H1 (cell line): ENCODE results near the gene CACNB4. TPM values are rescaled to one million over a fixed set of nuclear protein-coding genes. Genes with fewer than 3 reads are reported as not detected.

Experiments used
- CTCF ChIA-PET: fragments of 300-600 bp; sonication (Branson Sonifier 250); formaldehyde crosslinking; loops from one replicate; lab custom pipeline; 2021; ENCODE audit not compliant: partially characterized antibody; lab: Charles Lee
- POLR2A ChIA-PET: fragments of 300-600 bp; sonication (Branson Sonifier 250); formaldehyde crosslinking; loops from one replicate; lab custom pipeline; 2021; ENCODE audit warnings: inconsistent platforms; ENCODE audit not compliant: partially characterized antibody; lab: Charles Lee
- DNase-seq, 2 experiments: peaks; one replicate each; pipeline versions ENCODE4 v3.0.0 to v3.0.0-alpha.2; 2010 to 2022; ENCODE audit warnings: low spot score in 2 of 2, low read depth in 1 of 2, mixed read lengths in 1 of 2
- FAIRE-seq: peaks from 2 replicates; lab custom pipeline; 2011; peaks lifted over from hg19 to GRCh38; lab: Jason Lieb, UNC
- H2AFZ ChIP-seq: 2 replicates; pipeline ENCODE4 v1.8.1; 2012; ENCODE audit warnings: low read length, inconsistent platforms
- H2AK5ac ChIP-seq: 2 replicates; pipeline ENCODE4 v1.6.1; 2013; ENCODE audit warnings: low read depth, low read length
- H2BK120ac ChIP-seq: replicated peaks from 2 replicates; pipeline ENCODE3; 2013; ENCODE audit warnings: low read depth, low read length, inconsistent platforms
- H2BK12ac ChIP-seq: 2 replicates; pipeline ENCODE4 v1.6.1; 2013; ENCODE audit warnings: low read depth, low read length
- H2BK15ac ChIP-seq: 2 replicates; pipeline ENCODE4 v1.6.1; 2013; ENCODE audit warnings: low read length
- H2BK20ac ChIP-seq: 2 replicates; pipeline ENCODE4 v1.6.1; 2013; ENCODE audit warnings: low read length
- H2BK5ac ChIP-seq: 2 replicates; pipeline ENCODE4 v1.6.1; 2013; ENCODE audit warnings: low read depth, low read length
- H3K14ac ChIP-seq: 2 replicates; pipeline ENCODE4 v1.6.1; 2013; ENCODE audit warnings: inconsistent platforms; ENCODE audit not compliant: insufficient read length
- H3K18ac ChIP-seq: 2 replicates; pipeline ENCODE4 v1.6.1; 2013; ENCODE audit warnings: low read length; ENCODE audit errors: extremely low read depth
- H3K23ac ChIP-seq: 2 replicates; pipeline ENCODE4 v1.6.1; 2013; ENCODE audit warnings: inconsistent platforms; ENCODE audit not compliant: insufficient read length
- H3K23me2 ChIP-seq: 2 replicates; pipeline ENCODE4 v1.6.1; 2013; ENCODE audit warnings: low read depth, low read length
- H3K27ac ChIP-seq: 2 replicates; pipeline ENCODE4 v1.6.1; 2011; ENCODE audit warnings: low read depth, low read length, inconsistent platforms
- H3K27me3 ChIP-seq, 4 experiments: replicated peaks in 1 of 4; 1 replicate in 1 of 4; 2 replicates in 3 of 4; pipeline versions ENCODE4 v1.6.1 to v1.8.1; 2011 to 2013; ENCODE audit warnings: low read length in 3 of 4, mild to moderate bottlenecking in 3 of 4, inconsistent platforms in 2 of 4, mixed read lengths in 2 of 4, moderate library complexity in 1 of 4; ENCODE audit not compliant: control insufficient read depth in 3 of 4, insufficient read depth in 3 of 4; ENCODE audit errors: extremely low read depth in 1 of 4
- H3K36me3 ChIP-seq, 4 experiments: 2 replicates each; pipeline versions ENCODE4 v1.6.1 to v1.8.1; 2011 to 2013; ENCODE audit warnings: mild to moderate bottlenecking in 4 of 4, low read length in 3 of 4, moderate library complexity in 2 of 4, control low read depth in 1 of 4, inconsistent platforms in 1 of 4; ENCODE audit not compliant: insufficient read depth in 4 of 4, control insufficient read depth in 2 of 4
- H3K4ac ChIP-seq: replicated peaks from 2 replicates; pipeline ENCODE3; 2013; ENCODE audit warnings: low read length, low read depth, mixed read lengths, inconsistent platforms; ENCODE audit not compliant: insufficient read length
- H3K4me1 ChIP-seq, 4 experiments: replicated peaks in 1 of 4; 1 replicate in 1 of 4; 2 replicates in 3 of 4; pipeline versions ENCODE4 v1.6.1 to v1.8.1; 2011 to 2013; ENCODE audit warnings: low read length in 3 of 4, inconsistent platforms in 2 of 4, mixed read lengths in 1 of 4; ENCODE audit not compliant: insufficient read depth in 4 of 4, control insufficient read depth in 3 of 4
- H3K4me2 ChIP-seq, 2 experiments: 2 replicates each; pipeline versions ENCODE4 v1.6.1 to v1.8.1; 2011 to 2013; ENCODE audit warnings: low read depth in 2 of 2, low read length in 2 of 2, control low read depth in 1 of 2, inconsistent platforms in 1 of 2, mild to moderate bottlenecking in 1 of 2; ENCODE audit not compliant: insufficient read depth in 1 of 2
- H3K4me3 ChIP-seq, 4 experiments: fragments of 200-600, 300-600 bp in 1 of 4; sonication (generic), shearing (Covaris generic), sonication (Bioruptor Twin) in 1 of 4; 2 replicates each; pipeline versions ENCODE4 v1.5.1 to v1.8.1; 2011 to 2016; ENCODE audit warnings: low read length in 4 of 4, low read depth in 3 of 4, control low read depth in 2 of 4, inconsistent platforms in 2 of 4, mild to moderate bottlenecking in 2 of 4, mixed read lengths in 1 of 4, moderate library complexity in 1 of 4; ENCODE audit not compliant: insufficient read depth in 2 of 4; ENCODE audit errors: extremely low read depth in 1 of 4
- H3K56ac ChIP-seq: replicated peaks from 2 replicates; pipeline ENCODE3; 2013; ENCODE audit warnings: low read depth, mild to moderate bottlenecking, mixed read lengths, low read length, inconsistent platforms; ENCODE audit not compliant: insufficient read length
- H3K79me1 ChIP-seq: 2 replicates; pipeline ENCODE4 v1.6.1; 2013; ENCODE audit warnings: low read depth, low read length, control low read depth
- H3K79me2 ChIP-seq, 2 experiments: 2 replicates each; pipeline versions ENCODE4 v1.6.1 to v1.8.1; 2012 to 2013; ENCODE audit warnings: low read length in 2 of 2, mild to moderate bottlenecking in 2 of 2, inconsistent platforms in 1 of 2; ENCODE audit not compliant: insufficient read depth in 2 of 2, control insufficient read depth in 1 of 2
- H3K9ac ChIP-seq, 4 experiments: replicated peaks in 1 of 4; 1 replicate in 1 of 4; 2 replicates in 3 of 4; pipeline versions ENCODE4 v1.6.1 to v1.8.1; 2011 to 2013; ENCODE audit warnings: low read depth in 3 of 4, low read length in 3 of 4, control low read depth in 2 of 4, mild to moderate bottlenecking in 2 of 4, moderate library complexity in 2 of 4, inconsistent platforms in 1 of 4; ENCODE audit errors: extremely low read depth in 1 of 4
- H3K9me3 ChIP-seq, 2 experiments: 2 replicates each; pipeline versions ENCODE4 v1.6.1 to v1.8.1; 2012 to 2013; ENCODE audit warnings: mild to moderate bottlenecking in 2 of 2, moderate library complexity in 2 of 2, control low read depth in 1 of 2, inconsistent platforms in 1 of 2, low read depth in 1 of 2, low read length in 1 of 2, mixed read lengths in 1 of 2; ENCODE audit not compliant: insufficient read depth in 2 of 2
- H4K20me1 ChIP-seq, 2 experiments: replicated peaks in 1 of 2; 2 replicates each; pipeline versions ENCODE3 to v1.8.1; 2011 to 2013; ENCODE audit warnings: inconsistent platforms in 2 of 2, low read length in 2 of 2, mild to moderate bottlenecking in 1 of 2; ENCODE audit not compliant: insufficient read depth in 2 of 2, control insufficient read depth in 1 of 2
- H4K5ac ChIP-seq: 2 replicates; pipeline ENCODE4 v1.6.1; 2013; ENCODE audit warnings: low read length, low read depth, mixed read lengths, inconsistent platforms; ENCODE audit not compliant: insufficient read length
- H4K8ac ChIP-seq: 2 replicates; pipeline ENCODE4 v1.8.0; 2013; ENCODE audit warnings: mild to moderate bottlenecking, moderate library complexity, low read length, inconsistent platforms; ENCODE audit not compliant: insufficient read depth; ENCODE audit errors: extremely low read depth
- H4K91ac ChIP-seq: replicated peaks from 2 replicates; pipeline ENCODE3; 2013; ENCODE audit warnings: low read length, mixed read lengths, inconsistent platforms; ENCODE audit not compliant: insufficient read length
- CBX8 ChIP-seq: fragments of 300-800, 300-1000 bp; sonication (generic); IDR thresholded peaks from 2 replicates; pipeline ENCODE4 v1.7.1; 2016; ENCODE audit warnings: low read depth, low read length, borderline replicate concordance
- CHD1 ChIP-seq: IDR thresholded peaks from 2 replicates; pipeline ENCODE4 v1.6.1; 2012; ENCODE audit warnings: low read depth, low read length, improper control_type of control experiment
- EZH2 ChIP-seq: fragments of 200-600 bp; sonication (generic); IDR thresholded peaks from 2 replicates; pipeline ENCODE4 v1.7.1; 2012; ENCODE audit warnings: low read depth, mild to moderate bottlenecking, moderate library complexity, low read length, inconsistent platforms; ENCODE audit not compliant: severe bottlenecking
- GABPA ChIP-seq: IDR thresholded peaks from 2 replicates; pipeline ENCODE4 v1.6.1; 2011; ENCODE audit warnings: mild to moderate bottlenecking, low read length, moderate library complexity, borderline replicate concordance; ENCODE audit not compliant: insufficient read depth
- GTF2F1 ChIP-seq: IDR thresholded peaks from 2 replicates; pipeline ENCODE4 v1.6.1; 2012; ENCODE audit warnings: low read depth, low read length, improper control_type of control experiment, borderline replicate concordance
- KDM4A ChIP-seq: IDR thresholded peaks from one replicate; pipeline ENCODE4 v1.7.1; 2012; ENCODE audit warnings: low read depth, mild to moderate bottlenecking, moderate library complexity, low read length, inconsistent platforms; ENCODE audit not compliant: severe bottlenecking
- KDM5A ChIP-seq: fragments of 200-600 bp; IDR thresholded peaks from 2 replicates; pipeline ENCODE4 v1.7.1; 2012; ENCODE audit warnings: mild to moderate bottlenecking, low read length, inconsistent platforms, mixed read lengths
- MAX ChIP-seq: IDR thresholded peaks from 2 replicates; pipeline ENCODE4 v1.6.1; 2012; ENCODE audit warnings: inconsistent platforms
- SAP30 ChIP-seq: fragments of 300-600 bp; sonication (generic); IDR thresholded peaks from 2 replicates; pipeline ENCODE4 v1.7.1; 2012; ENCODE audit warnings: low read length, moderate library complexity, mild to moderate bottlenecking, inconsistent platforms; ENCODE audit not compliant: insufficient read depth, insufficient replicate concordance
- SP4 ChIP-seq: IDR thresholded peaks from 2 replicates; pipeline ENCODE4 v1.6.1; 2012; ENCODE audit warnings: low read length, inconsistent platforms
- SUZ12 ChIP-seq: fragments of 200-600 bp; sonication (generic); IDR thresholded peaks from 2 replicates; pipeline ENCODE4 v1.6.1; 2012; ENCODE audit warnings: mild to moderate bottlenecking, inconsistent platforms, low read length, moderate library complexity, mixed read lengths
- WGBS, 2 experiments: shearing (Covaris generic) in 1 of 2; methylation state at CpG; one replicate each; pipeline versions ENCODE4 v1.1.6 to v1.1.7; 2013 to 2015; ENCODE audit warnings: low lambda C conversion rate in 2 of 2, mixed read lengths in 2 of 2, inconsistent platforms in 1 of 2, low coverage in 1 of 2, missing lambda C conversion rate in 1 of 2; ENCODE audit not compliant: insufficient replicate concordance in 2 of 2, insufficient coverage in 1 of 2, insufficient read length in 1 of 2; ENCODE audit errors: extremely low coverage in 1 of 2, missing lambda C conversion rate in 1 of 2; 5-methylcytosine and 5-hydroxymethylcytosine counted together
- polyA plus RNA-seq, 7 experiments: library from polyadenylated mRNA; depleted of rRNA in 3 of 7; stranded (reverse) in 5 of 7; unstranded in 2 of 7; fragments of >200 nt in 5 of 7; fragments of 200-250 nt in 2 of 7; gene quantifications; 1 replicate in 5 of 7; 2 replicates in 1 of 7; 4 replicates in 1 of 7; pipeline versions ENCODE4 v1.2.1 to v1.2.3, GENCODE V29; 2011 to 2013; ENCODE audit warnings: missing spikeins in 2 of 7, mixed read lengths in 2 of 7
- total RNA-seq: library from RNA; stranded (reverse); fragmentation: NEBNext Ultra II Directional; extraction: Animal tissue kit (Norgen Biotek cat#: 25700); gene quantifications from 2 replicates; pipeline ENCODE4 v1.2.1, GENCODE V29; 2021

CACNB4 gene
- total and polyA plus RNA-seq, 2 of the 8 experiments (the other 6 are each of a cell fraction or from before 2014, with no cell fraction given), result 2.0 to 4.0 TPM

DNA sequence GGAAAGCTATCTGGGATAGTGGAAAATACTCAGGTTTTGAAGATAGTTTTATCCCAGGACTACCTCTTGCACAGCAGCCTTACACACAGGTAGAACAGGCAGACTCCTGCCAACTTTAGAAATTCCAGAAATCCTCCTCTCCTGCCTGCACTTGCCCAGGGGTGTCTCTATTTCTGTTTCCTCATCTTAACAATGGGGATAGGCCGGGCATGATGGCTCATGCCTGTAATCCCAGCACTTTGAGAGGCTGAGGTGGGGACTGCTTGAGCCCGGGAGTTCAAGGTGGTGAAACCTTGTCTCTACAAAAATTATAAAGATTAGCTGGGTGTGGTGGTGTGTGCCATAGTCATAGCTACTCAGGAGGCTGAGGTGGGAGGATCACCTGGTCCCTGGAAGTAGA lies 153.7 kb downstream of the CACNB4 start:
- H2AK5ac ChIP-seq, result no peak overlapping the region
- H3K27me3 ChIP-seq, result peaks cover 0 to 1% (median 0%) of the 10 kb centered on the region in 4 experiments; a peak in 1 of 7 replicates
- 91% methylated on average over 2 of the region's 2 CpGs; no CpG with 5 or more reads in 1 of the 2 experiments for WGBS, 2 experiments
- H2AFZ ChIP-seq, result no peak overlapping the region
- H3K4me1 ChIP-seq, result peaks cover 2 to 5% (median 3%) of the 10 kb centered on the region in 4 experiments; a peak in 4 of 7 replicates
- ChIA-PET POLR2A (no interaction called here), CTCF (interaction anchor here (0.7 to 1.8 kb wide), 6 partner anchors 9 to 47 kb away, joined by 3 to 4 read pairs (median 3); no protein-coding TSS in a partner anchor)
- no peak overlapping the region for H3K4me2 ChIP-seq
- H3K14ac ChIP-seq, result no peak overlapping the region
- no peaks in the 10 kb centered on the region for H3K79me2 ChIP-seq
- H3K9ac ChIP-seq, result no peak overlapping the region
- no peak overlapping the region for H2BK12ac ChIP-seq
- no peak overlapping the region for H3K4me3 ChIP-seq
- no peak overlapping the region for H3K27ac ChIP-seq
- no peak overlapping the region for H2BK5ac ChIP-seq
- no peak overlapping the region for H3K23ac ChIP-seq
- H3K4ac ChIP-seq, result no peak overlapping the region
- H2BK15ac ChIP-seq, result no peak overlapping the region
- H4K8ac ChIP-seq, result no peak overlapping the region
- no peaks in the 10 kb centered on the region for H3K79me1 ChIP-seq
- H3K18ac ChIP-seq, result no peak overlapping the region
- no peak for FAIRE-seq
- H3K36me3 ChIP-seq, result no peaks in the 10 kb centered on the region
- H4K91ac ChIP-seq, result no peak overlapping the region
- H3K23me2 ChIP-seq, result no peaks in the 10 kb centered on the region
- H4K20me1 ChIP-seq, result no peaks in the 10 kb centered on the region
- H2BK20ac ChIP-seq, result no peak overlapping the region
- H4K5ac ChIP-seq, result no peak overlapping the region
- no peak overlapping the region for H3K56ac ChIP-seq
- no peak for DNase-seq
- H3K9me3 ChIP-seq, result 0 out of 4 replicates have a peak, but pooled peaks cover 0 to 3% of the 10 kb centered on the region in 2 experiments
- H2BK120ac ChIP-seq, result no peak overlapping the region
- no peak for TF ChIP-seq SP4
- no peak for TF ChIP-seq GTF2F1
- no peak for TF ChIP-seq MAX
- no peak for TF ChIP-seq CHD1
- TF ChIP-seq SUZ12, result no peak
- no peak for TF ChIP-seq CBX8
- TF ChIP-seq EZH2, result no peak
- TF ChIP-seq GABPA, result no peak
- TF ChIP-seq SAP30, result no peak
- TF ChIP-seq KDM4A, result no peak
- no peak for TF ChIP-seq KDM5A
